HCT116 (cell line): ENCODE measurements around the gene TRIM9. TPM values are rescaled to one million over a fixed set of nuclear protein-coding genes. Genes with fewer than 3 reads are reported as not detected.

Experiments used
- ATAC-seq: fragments of 200-7000 bp; cut with Tn5 transposase; 2 replicates; pipeline ENCODE4 v1.9.1; 2020; ENCODE audit warnings: mild to moderate bottlenecking, moderate library complexity
- BruUV-seq: library from RNA; stranded (reverse); fragments of 400-500 nt; replicated peaks from 2 replicates; lab custom pipeline; 2021; lab: Mats Ljungman, UMichigan
- CTCF ChIA-PET: fragments of 300-600 bp; sonication (Branson Sonifier 250); formaldehyde crosslinking; loops from one replicate; lab custom pipeline; 2021; ENCODE audit warnings: antibody characterized with exemption; lab: Charles Lee
- POLR2A ChIA-PET: fragments of 300-600, 350-600 bp; sonication (Branson Sonifier 250); formaldehyde crosslinking; loops from one replicate; lab custom pipeline; 2021; ENCODE audit warnings: antibody characterized with exemption; lab: Charles Lee
- RAD21 ChIA-PET, 2 experiments: fragments of 300-600 bp; sonication (Branson Sonifier 250); formaldehyde crosslinking; loops; one replicate each; lab custom pipeline; 2023; ENCODE audit warnings: low total read pairs in 2 of 2; ENCODE audit not compliant: uncharacterized antibody in 2 of 2, unreplicated experiment in 2 of 2, low non-redundant PET in 1 of 2; lab: Charles Lee
- DNase-seq: peaks from one replicate; pipeline ENCODE4 v3.0.0-alpha.2; 2010; ENCODE audit warnings: low read depth, low spot score
- H2AFZ ChIP-seq: fragments of 200-600 bp; shearing (Covaris generic), sonication (generic); 2 replicates; pipeline ENCODE4 v1.6.1; 2017; ENCODE audit warnings: low read depth, mixed run types, mixed read lengths, antibody characterized with exemption, low read length; ENCODE audit not compliant: poor library complexity, severe bottlenecking
- H3K27ac ChIP-seq: 2 replicates; pipeline ENCODE4 v1.5.1; 2012; ENCODE audit warnings: low read depth, low read length
- H3K27me3 ChIP-seq: fragments of 200-600 bp; sonication (generic); 2 replicates; pipeline ENCODE4 v1.6.1; 2016; ENCODE audit warnings: mixed run types, low read length, mixed read lengths; ENCODE audit not compliant: insufficient read depth
- H3K36me3 ChIP-seq, 2 experiments: fragments of 200-500 bp in 1 of 2; fragments of 200-600 bp in 1 of 2; sonication (Bioruptor generic) in 1 of 2; sonication (generic) in 1 of 2; 2 replicates each; pipeline versions ENCODE4 v1.5.1 to v1.6.1; 2014 to 2016; ENCODE audit warnings: low read length in 2 of 2, inconsistent platforms in 1 of 2, mixed read lengths in 1 of 2, mixed run types in 1 of 2; ENCODE audit not compliant: insufficient read depth in 2 of 2, control insufficient read depth in 1 of 2
- H3K4me1 ChIP-seq, 2 experiments: fragments of 200-600 bp in 1 of 2; sonication (generic) in 1 of 2; 2 replicates each; pipeline versions ENCODE4 v1.5.1 to v1.6.1; 2012 to 2017; ENCODE audit warnings: low read length in 2 of 2, inconsistent platforms in 1 of 2, mild to moderate bottlenecking in 1 of 2, mixed read lengths in 1 of 2, mixed run types in 1 of 2, moderate library complexity in 1 of 2; ENCODE audit not compliant: insufficient read depth in 2 of 2, control insufficient read depth in 1 of 2
- H3K4me2 ChIP-seq: fragments of 200-600 bp; sonication (generic); 2 replicates; pipeline ENCODE4 v1.6.1; 2017; ENCODE audit warnings: mixed run types, low read length, mixed read lengths
- H3K4me3 ChIP-seq, 2 experiments: fragments of 200-600 bp in 1 of 2; sonication (generic) in 1 of 2; replicated peaks in 1 of 2; 2 replicates each; pipeline ENCODE4 v1.5.1; 2011 to 2016; ENCODE audit warnings: low read length in 2 of 2, control low read depth in 1 of 2, low read depth in 1 of 2, mild to moderate bottlenecking in 1 of 2, mixed read lengths in 1 of 2, mixed run types in 1 of 2
- H3K79me2 ChIP-seq: fragments of 200-600 bp; sonication (generic); 2 replicates; pipeline ENCODE4 v1.6.1; 2017; ENCODE audit warnings: mild to moderate bottlenecking, mixed run types, low read length, moderate library complexity, mixed read lengths; ENCODE audit not compliant: insufficient read depth
- H3K9ac ChIP-seq: fragments of 200-600 bp; sonication (generic); 2 replicates; pipeline ENCODE4 v1.6.1; 2016; ENCODE audit warnings: low read length, mixed read lengths
- H3K9me2 ChIP-seq: fragments of 200-600 bp; sonication (generic), shearing (Covaris generic); 2 replicates; pipeline ENCODE4 v1.6.1; 2017; ENCODE audit warnings: mixed run types, mild to moderate bottlenecking, moderate library complexity; ENCODE audit not compliant: insufficient read depth
- H3K9me3 ChIP-seq, 2 experiments: fragments of 200-500 bp in 1 of 2; fragments of 200-600 bp in 1 of 2; sonication (Bioruptor generic) in 1 of 2; sonication (generic) in 1 of 2; 2 replicates each; pipeline ENCODE4 v1.6.1; 2014 to 2017; ENCODE audit warnings: low read length in 2 of 2, mixed read lengths in 2 of 2, inconsistent platforms in 1 of 2, low read depth in 1 of 2, mild to moderate bottlenecking in 1 of 2, mixed run types in 1 of 2, moderate library complexity in 1 of 2; ENCODE audit not compliant: control insufficient read depth in 1 of 2, insufficient read depth in 1 of 2
- H4K20me1 ChIP-seq: fragments of 200-600 bp; sonication (generic), shearing (Covaris generic); 2 replicates; pipeline ENCODE4 v1.6.1; 2017; ENCODE audit warnings: mixed run types, mild to moderate bottlenecking, moderate library complexity; ENCODE audit not compliant: insufficient read depth
- CBX3 ChIP-seq: IDR thresholded peaks from 2 replicates; pipeline ENCODE4 v1.6.1; 2012; ENCODE audit warnings: low read depth
- CEBPB ChIP-seq: IDR thresholded peaks from 2 replicates; pipeline ENCODE4 v1.6.1; 2012; ENCODE audit warnings: low read depth
- EGR1 ChIP-seq: IDR thresholded peaks from 2 replicates; pipeline ENCODE4 v1.6.1; 2012; ENCODE audit warnings: low read depth
- ELF1 ChIP-seq: IDR thresholded peaks from 2 replicates; pipeline ENCODE4 v1.6.1; 2012; ENCODE audit warnings: low read depth, borderline replicate concordance
- EZH2 ChIP-seq: fragments of 200-600 bp; sonication (generic); IDR thresholded peaks from 2 replicates; pipeline ENCODE4 v1.6.1; 2017; ENCODE audit warnings: antibody characterized with exemption, mixed run types
- EZH2phosphoT487 ChIP-seq: fragments of 200-600 bp; IDR thresholded peaks from 2 replicates; pipeline ENCODE4 v1.6.1; 2018; ENCODE audit warnings: antibody characterized with exemption, borderline replicate concordance
- FOSL1 ChIP-seq: IDR thresholded peaks from 2 replicates; pipeline ENCODE4 v1.6.1; 2012; ENCODE audit warnings: low read depth
- JUND ChIP-seq: IDR thresholded peaks from 2 replicates; pipeline ENCODE4 v1.6.1; 2012
- POLR2A ChIP-seq: IDR thresholded peaks from 2 replicates; pipeline ENCODE4 v1.7.0; 2011; ENCODE audit warnings: borderline replicate concordance; ENCODE audit not compliant: insufficient read depth, insufficient read length; ENCODE audit errors: extremely low read depth
- POLR2AphosphoS5 ChIP-seq: IDR thresholded peaks from 2 replicates; pipeline ENCODE4 v1.6.1; 2011; ENCODE audit warnings: mild to moderate bottlenecking, low read depth, low read length, moderate library complexity
- RAD21 ChIP-seq: IDR thresholded peaks from 2 replicates; pipeline ENCODE4 v1.6.1; 2012; ENCODE audit warnings: low read depth, mild to moderate bottlenecking
- SIN3A ChIP-seq: IDR thresholded peaks from 2 replicates; pipeline ENCODE4 v1.6.1; 2012; ENCODE audit warnings: low read depth
- SP1 ChIP-seq: IDR thresholded peaks from 2 replicates; pipeline ENCODE4 v1.6.1; 2012; ENCODE audit warnings: low read depth
- SRF ChIP-seq: IDR thresholded peaks from 2 replicates; pipeline ENCODE4 v1.6.1; 2012; ENCODE audit warnings: low read depth
- TCF7L2 ChIP-seq: IDR thresholded peaks from 2 replicates; pipeline ENCODE4 v1.7.0; 2011; ENCODE audit warnings: borderline replicate concordance, inconsistent platforms; ENCODE audit not compliant: insufficient read depth, insufficient read length; ENCODE audit errors: extremely low read depth
- YY1 ChIP-seq: IDR thresholded peaks from 2 replicates; pipeline ENCODE4 v1.6.1; 2011; ENCODE audit warnings: low read length, low read depth, moderate library complexity, mild to moderate bottlenecking; ENCODE audit not compliant: insufficient replicate concordance; ENCODE audit errors: extremely low read depth
- ZBTB33 ChIP-seq: IDR thresholded peaks from 2 replicates; pipeline ENCODE4 v1.6.1; 2011; ENCODE audit warnings: mild to moderate bottlenecking, low read length, moderate library complexity; ENCODE audit not compliant: insufficient replicate concordance; ENCODE audit errors: extremely low read depth
- ZFX ChIP-seq: fragments of 450-650 bp; IDR thresholded peaks from 2 replicates; pipeline ENCODE4 v1.6.1; 2017
- intact Hi-C: fragments of 100-400 bp; cut with micrococcal nuclease; formaldehyde crosslinking; loops from 2 replicates; pipeline ENCODE4 v1.10.0; 2022
- total RNA-seq: library from RNA; stranded (reverse); gene quantifications from one replicate; pipeline ENCODE4 v1.2.1, GENCODE V29; 2021; ENCODE audit not compliant: unreplicated experiment
- TF ChIP-seq, protein P1 (sequence below), 3 experiments: fragments of 200-600 bp in 1 of 3; sonication (generic) in 1 of 3; IDR thresholded peaks in 2 of 3; conservative IDR thresholded peaks in 1 of 3; 2 replicates each; pipeline ENCODE4 v1.5.1; 2012 to 2017; ENCODE audit warnings: low read depth in 2 of 3, low read length in 2 of 3, antibody characterized with exemption in 1 of 3, borderline replicate concordance in 1 of 3, control low read depth in 1 of 3, mild to moderate bottlenecking in 1 of 3, mixed read lengths in 1 of 3, mixed run types in 1 of 3, moderate library complexity in 1 of 3; ENCODE audit not compliant: insufficient read depth in 1 of 3
- TF ChIP-seq, protein P2 (sequence below): IDR thresholded peaks from 2 replicates; pipeline ENCODE4 v1.6.1; 2012

Gene TRIM9
- total RNA-seq, 1 experiment from 2014 or later = 4.6 TPM

DNA sequence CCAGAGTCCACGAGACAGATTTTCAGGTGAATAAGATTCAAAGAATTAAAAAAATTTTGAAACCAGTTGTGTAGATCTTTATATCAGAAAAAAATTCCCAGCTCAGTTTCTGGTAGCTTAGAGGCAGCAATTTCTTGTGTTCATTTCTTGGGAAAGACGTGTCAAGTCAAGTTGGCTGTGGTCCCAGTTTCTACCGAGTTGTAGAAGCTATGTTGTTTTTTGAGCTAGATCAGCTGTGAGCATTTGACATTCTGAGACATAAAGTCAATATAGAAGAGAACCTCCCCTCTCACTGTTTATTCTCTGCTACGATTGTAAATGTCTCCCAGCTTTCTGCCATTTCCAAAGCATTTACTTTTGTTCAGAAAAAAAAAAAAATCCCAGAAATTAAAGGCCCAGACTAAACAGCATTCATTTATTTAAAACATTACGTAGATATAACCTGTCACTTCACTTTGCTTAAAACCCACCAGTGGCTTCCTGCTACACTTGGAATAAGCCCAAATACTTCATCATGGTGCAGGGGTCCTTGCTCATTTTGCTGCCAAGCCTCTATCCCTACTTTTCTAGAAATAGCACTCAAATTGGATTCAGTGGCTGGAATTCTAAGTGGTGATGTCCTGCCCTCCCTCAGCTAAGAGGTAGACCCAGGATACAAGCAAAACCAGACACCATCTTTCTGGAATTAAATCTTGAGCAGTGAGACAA is 130.1 kb downstream of the TRIM9 start:
- peaks cover 8 to 9% of the 10 kb centered on the region in 2 experiments; a peak in 2 of 4 replicates for H3K4me1 ChIP-seq
- ATAC-seq (no peak), DNase-seq (no peak)
- H3K27me3 ChIP-seq = no peaks in the 10 kb centered on the region
- BruUV-seq = no TSS peak
- H3K4me3 ChIP-seq = no peak overlapping the region
- H3K27ac ChIP-seq = no peak overlapping the region
- H3K9me3 ChIP-seq = no peaks in the 10 kb centered on the region
- RAD21 ChIA-PET = no interaction called here
- no peaks in the 10 kb centered on the region for H3K9me2 ChIP-seq
- POLR2A ChIA-PET = no interaction called here
- no peaks in the 10 kb centered on the region for H3K36me3 ChIP-seq
- H3K9ac ChIP-seq = no peak overlapping the region
- H2AFZ ChIP-seq = no peak overlapping the region
- H3K4me2 ChIP-seq = no peak overlapping the region
- no peaks in the 10 kb centered on the region for H3K79me2 ChIP-seq
- CTCF ChIA-PET = no interaction called here
- no peaks in the 10 kb centered on the region for H4K20me1 ChIP-seq
- TF ChIP-seq, protein P1, sequence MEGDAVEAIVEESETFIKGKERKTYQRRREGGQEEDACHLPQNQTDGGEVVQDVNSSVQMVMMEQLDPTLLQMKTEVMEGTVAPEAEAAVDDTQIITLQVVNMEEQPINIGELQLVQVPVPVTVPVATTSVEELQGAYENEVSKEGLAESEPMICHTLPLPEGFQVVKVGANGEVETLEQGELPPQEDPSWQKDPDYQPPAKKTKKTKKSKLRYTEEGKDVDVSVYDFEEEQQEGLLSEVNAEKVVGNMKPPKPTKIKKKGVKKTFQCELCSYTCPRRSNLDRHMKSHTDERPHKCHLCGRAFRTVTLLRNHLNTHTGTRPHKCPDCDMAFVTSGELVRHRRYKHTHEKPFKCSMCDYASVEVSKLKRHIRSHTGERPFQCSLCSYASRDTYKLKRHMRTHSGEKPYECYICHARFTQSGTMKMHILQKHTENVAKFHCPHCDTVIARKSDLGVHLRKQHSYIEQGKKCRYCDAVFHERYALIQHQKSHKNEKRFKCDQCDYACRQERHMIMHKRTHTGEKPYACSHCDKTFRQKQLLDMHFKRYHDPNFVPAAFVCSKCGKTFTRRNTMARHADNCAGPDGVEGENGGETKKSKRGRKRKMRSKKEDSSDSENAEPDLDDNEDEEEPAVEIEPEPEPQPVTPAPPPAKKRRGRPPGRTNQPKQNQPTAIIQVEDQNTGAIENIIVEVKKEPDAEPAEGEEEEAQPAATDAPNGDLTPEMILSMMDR (IDR thresholded peaks at IDR 0.05 in 2 of 3, conservative IDR thresholded peaks at IDR 0.05 in 1 of 3; ENCODE audit: borderline replicate concordance in 1 of 3, insufficient read depth in 1 of 3, low read depth in 2 of 3, low read length in 2 of 3) = no peak
- TF ChIP-seq RAD21 = no peak
- TF ChIP-seq YY1 = no peak
- TF ChIP-seq, protein P2, sequence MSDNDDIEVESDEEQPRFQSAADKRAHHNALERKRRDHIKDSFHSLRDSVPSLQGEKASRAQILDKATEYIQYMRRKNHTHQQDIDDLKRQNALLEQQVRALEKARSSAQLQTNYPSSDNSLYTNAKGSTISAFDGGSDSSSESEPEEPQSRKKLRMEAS = no peak
- TF ChIP-seq FOSL1 = no peak
- TF ChIP-seq CBX3 = no peak
- no peak for TF ChIP-seq ELF1
- no peak for TF ChIP-seq EZH2
- TF ChIP-seq SIN3A = no peak
- no peak for TF ChIP-seq POLR2A
- TF ChIP-seq ZFX = no peak
- TF ChIP-seq ZBTB33 = no peak
- TF ChIP-seq TCF7L2 = no peak
- no peak for TF ChIP-seq EGR1
- no peak for TF ChIP-seq EZH2phosphoT487
- TF ChIP-seq SP1 = no peak
- no peak for TF ChIP-seq JUND
- no peak for TF ChIP-seq SRF
- TF ChIP-seq CEBPB = no peak
- no peak for TF ChIP-seq POLR2AphosphoS5
- TF ChIP-seq, all 23 proteins: peak for 0
- intact Hi-C loops = no loop called here
